ENCODE results near the gene HAPLN1.
"Not testable (repeated sequence)": the region's sequence is repeated elsewhere in the genome, so short reads cannot be mapped to it uniquely, and the experiment has no call there.

The HAPLN1 gene

DNA sequence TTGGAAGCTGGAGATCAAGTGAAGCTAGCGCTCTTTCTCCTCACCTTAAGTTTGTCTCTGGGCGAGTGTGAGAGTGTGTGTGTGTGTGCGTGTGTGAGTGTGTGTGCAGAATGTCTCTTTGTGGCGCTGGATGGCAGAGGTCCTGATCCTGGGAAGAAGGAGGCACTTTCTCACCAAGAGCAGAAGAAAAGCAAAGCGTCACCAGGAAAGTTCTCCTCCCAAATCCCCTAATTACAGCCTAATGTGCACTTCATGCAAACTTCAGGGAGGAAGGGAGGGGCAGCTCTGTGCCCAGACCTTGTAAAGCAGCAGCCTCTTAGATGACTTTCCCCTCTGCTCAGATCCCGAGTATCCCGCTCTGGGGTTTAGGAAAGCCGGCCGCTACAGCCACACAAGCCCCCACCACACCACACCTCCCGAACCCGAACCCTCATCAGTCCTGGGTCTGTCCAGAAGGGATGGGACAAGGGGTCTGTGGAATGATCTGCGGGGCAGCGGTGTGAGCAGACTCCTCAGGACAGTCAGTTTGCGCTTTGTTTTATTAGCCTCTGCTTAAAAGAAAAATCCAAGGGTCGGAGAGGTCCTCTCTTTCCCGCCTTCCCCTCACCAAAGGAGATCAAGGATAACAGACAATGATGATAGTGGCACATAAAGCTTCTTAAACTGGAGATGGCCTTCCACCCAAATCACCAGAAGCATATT lies at the start of gene HAPLN1:
HAPLN1 (minus strand) TSS at position 20 of the 702 bp plus-strand sequence. CDS start 47,332 bp downstream, outside the sequence.
- no peak for DNase-seq

DNA sequence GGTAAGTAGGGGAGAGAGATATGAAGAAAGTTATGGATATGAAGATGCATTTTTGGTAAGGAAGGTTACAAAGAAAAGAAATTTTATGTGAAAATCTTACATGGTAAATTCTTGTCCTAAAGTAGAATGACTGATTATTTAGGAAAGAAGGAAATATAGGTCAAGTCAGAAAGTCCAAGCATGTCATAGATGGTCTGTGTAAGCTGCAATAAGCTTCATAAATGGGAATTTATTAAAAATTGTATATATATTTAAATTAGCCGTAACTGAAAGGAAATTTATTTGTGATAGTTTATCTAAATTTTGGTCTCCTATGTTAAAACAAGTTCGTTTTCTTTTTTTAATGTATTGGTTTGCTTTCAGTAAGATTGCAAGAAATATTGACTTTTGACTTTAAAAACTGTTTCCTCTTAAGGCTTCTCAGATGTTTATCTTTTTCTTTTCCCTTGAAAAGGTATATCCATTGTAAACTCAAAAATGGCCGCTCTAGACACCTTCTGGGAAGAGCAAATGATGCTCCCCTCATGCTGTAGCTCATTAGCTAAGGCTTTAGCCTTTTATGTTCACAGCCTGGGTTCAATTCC lies 46.8 kb upstream of the HAPLN1 start:
- DNase-seq: no peak

DNA sequence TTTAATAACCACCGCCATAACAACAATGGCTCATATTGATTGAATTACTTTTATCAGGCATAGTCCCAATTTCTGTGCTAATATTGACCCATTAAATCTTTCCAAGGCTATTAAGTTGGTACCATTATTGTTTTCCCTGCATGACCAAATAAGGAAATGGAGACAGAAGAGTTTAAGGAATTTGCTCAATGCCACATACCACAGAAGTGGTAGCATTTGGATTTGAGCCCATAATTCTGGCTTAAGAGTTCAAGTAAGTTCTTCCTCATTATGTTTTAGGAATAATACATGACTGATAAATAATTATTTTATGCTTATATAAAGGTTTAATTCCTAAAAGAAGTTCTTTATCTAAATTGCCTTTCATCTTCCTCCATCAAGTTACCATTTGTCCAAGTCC lies 43.4 kb upstream of the HAPLN1 start:
- DNase-seq: no peak

DNA sequence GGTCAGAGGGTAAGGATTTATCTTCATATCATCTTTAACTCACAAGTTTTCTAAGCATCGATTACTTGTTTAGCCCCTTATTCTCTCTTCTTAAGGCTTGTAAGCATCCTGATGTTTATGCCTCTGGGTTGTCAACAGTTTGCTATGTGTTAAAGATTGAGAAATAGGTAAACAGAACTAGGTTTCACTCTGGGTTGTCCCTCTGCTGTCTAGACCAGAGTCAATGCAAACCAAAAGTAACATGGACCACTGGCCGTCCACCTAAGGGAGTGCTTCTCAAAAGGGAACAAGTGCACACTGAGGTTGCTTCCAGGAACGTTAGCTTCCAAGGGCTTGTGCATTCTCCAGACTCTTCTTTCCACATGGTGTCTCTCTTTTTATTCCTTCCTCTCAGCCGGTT lies 39.9 kb upstream of the HAPLN1 start:
- DNase-seq: no peak

DNA sequence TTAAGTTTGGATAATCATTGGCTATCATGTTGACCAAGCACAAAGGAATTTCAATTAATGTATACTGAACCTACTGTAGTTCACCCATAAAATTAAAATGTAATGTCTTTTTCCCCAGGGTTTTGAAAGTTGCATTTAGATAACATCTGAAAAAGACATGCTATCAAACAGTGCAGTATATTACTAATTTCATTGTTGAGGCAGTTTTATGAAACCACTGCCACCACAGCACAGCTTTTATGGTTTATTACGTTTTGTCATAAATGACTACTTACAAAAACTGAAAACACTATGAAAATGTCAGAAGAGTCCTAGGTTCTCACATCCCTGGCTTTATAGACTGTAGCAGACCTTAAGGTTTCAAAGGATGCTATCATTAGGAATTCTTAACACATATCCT lies 32.0 kb upstream of the HAPLN1 start:
- no peak for DNase-seq

DNA sequence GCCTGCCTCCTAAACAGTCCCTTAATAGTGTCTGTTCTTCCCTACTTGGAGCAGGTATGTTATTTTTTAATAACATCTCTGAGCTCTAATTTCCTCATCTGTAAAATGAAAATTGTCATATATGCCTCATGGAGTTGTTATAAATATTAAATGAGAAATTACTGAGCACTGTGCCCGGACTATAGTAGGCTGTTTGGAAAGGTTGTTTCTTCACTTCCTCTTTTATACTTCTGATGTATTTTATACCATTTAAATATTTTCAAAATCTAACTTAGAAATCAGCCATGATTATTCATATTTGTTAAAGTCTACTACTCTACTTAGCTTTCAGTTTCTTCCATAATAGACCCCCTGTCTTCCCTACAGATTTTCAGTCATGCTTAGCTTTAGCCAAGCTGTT lies 30.5 kb upstream of the HAPLN1 start:
- no peak for DNase-seq

DNA sequence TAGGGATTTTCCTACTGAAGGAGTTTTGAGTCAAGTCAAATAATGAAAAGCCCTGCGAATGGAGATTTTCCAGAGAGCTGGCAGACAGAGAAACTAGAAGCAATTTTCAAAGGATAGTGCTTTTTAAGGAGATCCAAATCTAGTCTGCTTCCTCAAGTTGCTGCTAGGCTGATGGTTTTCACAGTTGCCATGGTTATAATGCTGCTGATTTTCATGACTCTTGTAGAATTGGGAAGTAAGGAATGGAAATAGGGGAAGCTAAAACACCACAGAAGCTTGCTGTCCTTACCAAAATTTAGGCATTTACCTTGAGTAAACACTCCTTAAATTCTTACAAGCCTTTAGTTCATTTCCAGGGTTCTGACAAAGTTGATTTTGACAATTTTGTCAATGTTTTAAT lies 30.1 kb upstream of the HAPLN1 start:
- no peak for DNase-seq

DNA sequence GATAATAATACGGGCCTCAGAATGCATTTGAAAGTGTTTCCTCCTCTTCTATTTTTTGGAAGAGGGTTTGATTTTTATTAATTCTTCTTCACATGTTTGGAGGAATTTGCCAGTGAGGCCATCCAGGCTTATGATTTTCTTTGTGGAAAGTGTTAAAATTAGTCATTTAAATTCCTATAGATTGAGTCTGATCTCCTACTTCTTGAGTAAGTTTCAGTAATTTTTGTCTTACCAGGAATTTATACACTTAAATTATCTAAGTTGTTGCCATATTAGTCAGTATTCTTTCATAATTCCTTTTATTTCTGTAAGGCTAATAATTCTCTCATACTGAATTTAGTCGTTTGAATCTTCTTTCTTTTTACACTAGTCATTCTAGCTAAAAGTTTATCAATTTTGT lies 25.2 kb upstream of the HAPLN1 start:
- no peak for DNase-seq

DNA sequence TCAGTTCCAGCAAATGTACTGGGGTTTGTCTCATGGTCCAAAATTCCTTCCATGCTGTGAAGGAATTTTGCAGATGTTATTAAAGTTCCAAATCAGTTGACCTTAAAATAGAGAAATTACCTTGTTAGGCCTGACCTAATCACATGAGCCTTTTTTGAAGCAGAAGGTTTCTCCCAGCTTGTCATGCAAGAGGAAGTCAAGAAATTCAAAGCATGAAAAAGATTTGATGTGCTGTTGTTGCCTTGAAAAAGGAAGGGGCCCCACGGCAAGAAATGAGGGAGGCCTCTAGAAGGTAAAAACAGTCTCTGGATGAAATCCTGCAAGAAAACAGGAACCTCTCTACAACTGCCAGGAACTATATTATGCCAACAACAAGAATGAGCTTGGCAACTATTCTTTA lies 24.2 kb upstream of the HAPLN1 start:
- DNase-seq: no peak

DNA sequence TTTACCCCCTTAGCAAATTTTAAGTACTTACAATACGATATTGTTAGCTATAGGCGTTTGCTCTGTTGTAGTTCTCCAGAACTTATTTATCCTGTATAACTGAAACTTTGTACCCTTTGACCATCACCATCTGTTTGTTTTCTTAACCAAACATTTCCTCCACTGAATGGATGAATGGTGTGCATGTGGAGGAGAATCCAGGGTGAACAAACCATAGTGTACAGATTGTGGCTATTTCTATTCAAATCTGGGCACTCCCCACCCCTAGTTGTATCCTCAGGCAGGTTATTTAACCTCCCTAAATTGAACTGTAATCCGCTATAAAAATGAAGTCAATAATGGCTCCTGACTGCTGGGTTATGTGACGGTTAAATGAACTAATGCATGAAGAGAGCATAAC lies 21.4 kb upstream of the HAPLN1 start:
- no peak for DNase-seq

DNA sequence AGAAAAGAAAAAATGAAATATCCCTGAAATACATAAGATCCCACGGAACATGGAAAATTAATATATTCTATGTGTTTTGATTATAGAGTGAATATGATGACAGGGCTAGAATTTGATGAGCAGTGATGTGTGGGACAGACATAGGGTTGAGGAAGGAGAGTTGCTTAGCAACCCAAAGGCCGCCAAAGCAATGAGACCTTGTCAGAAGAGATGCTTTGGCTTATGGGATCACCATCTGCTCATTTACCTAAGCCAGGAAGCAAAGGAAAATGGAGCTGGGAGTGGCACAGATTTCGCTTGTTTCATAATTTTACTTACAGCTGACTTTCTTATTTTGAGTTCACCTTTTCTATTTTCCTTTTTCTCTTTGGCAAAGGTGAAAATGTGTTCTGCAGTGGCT lies 20.9 kb upstream of the HAPLN1 start:
- DNase-seq: no peak

DNA sequence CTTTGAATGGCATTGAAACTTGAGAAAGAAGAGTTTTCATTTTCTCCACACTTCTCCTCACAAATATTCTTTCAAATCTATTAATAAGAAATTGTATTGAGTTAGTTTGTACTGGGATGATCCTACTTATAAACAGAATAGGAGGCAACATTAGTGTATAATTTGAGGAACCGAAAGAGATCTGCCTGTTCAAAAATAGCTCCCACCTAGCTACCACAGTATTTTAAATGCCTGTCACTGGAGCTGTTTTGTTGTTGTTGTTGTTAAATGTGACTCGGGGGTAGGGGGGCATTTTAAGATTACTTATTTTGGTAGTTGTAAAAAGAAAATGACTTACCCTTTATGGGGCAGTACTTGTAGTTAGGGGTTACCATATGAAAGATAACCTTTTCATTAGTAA lies 20.1 kb upstream of the HAPLN1 start:
- no peak for DNase-seq

DNA sequence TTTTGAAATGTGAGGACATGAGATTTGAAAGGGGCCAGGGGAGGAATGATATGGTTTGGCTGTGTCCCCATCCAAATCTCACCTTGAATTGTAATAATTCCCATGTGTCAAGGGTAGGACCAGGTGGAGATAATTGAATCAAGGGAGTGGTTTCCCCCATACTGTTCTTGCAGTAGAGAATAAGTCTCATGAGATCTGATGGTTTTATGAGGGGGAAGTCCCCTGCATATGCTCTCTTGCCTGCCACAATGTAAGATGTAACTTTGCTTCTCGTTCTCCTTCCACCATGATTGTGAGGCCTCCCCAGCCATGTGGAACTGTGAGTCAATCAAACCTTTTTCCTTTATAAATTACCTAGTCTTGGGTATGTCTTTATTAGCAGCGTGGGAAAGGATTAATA lies 15.5 kb upstream of the HAPLN1 start:
- DNase-seq: not testable (repeated sequence)

DNA sequence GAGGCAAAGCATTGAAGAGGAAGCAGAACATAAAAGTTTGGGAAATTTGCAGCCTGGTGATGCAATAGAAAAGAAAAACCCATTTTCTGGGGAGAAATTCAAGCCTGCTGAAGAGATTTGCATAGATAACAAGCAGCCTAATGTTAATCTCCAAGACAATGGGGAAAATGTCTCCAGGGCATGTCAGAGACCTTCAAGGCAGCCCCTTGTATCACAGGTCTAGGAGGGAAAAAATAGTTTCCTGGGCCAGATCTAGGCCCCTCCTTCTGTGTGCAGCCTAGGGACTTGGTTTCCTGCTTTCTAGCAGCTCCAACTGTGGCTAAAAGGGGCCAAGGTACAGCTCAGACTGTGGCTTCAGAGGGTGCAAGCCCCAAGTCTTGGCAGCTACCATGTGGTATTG lies 14.4 kb upstream of the HAPLN1 start:
- not testable (repeated sequence) for DNase-seq

DNA sequence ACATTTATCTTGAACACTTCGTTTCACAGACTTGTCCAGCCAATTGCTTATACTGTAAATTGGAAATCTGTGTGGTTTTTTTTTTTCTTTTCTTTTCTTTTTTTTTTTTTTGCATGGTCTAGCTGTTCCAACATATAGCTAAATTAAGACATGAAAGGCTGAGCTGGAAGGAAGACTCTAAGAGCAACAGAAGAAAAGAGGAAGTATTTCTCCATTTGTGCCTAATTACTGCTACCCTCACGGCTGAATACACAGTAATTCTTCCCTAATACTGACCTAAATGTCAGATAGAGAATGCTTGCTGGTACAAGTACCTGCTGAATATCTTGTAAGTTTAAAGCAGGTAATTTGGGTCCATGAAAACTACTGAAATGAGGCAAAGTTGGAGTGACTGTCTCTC lies 11.0 kb upstream of the HAPLN1 start:
- no peak for DNase-seq

DNA sequence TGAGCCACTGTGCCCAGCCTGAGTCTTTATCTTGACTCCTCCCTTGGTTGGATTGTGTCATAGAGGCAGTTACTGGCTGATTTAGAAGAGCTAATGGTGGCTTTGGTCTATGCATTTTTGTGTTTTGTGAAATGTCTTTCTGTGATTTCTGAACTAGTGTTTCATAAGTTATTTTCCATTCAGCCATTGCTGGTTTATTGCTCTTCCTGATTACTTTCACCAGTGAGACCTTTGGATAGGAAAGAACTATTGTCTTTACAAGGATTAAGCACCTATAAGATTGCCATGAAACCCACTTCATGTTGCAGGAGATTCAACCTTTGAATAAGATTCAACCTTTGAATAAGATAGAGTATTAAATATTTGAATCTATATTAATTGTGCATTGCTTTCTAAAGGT lies 8.7 kb upstream of the HAPLN1 start:
- DNase-seq: no peak

DNA sequence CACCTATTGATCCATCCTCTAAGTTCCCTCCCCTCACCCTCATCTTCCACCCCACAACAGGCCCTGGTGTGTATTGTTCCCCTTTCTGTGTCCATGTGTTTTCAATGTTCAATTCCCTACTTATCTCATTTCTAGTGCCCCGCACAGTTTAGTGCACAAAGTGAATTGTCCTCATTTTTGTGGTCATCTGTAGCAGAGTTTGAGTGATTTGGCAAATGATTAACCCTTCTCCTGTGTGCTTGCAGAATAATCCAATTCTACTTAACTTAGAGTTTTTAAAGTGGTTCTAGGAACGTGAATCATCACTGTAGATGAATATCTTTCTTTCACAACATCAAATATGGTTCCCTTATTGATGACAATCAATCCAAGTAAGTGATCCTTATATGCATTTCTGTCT lies 6.3 kb upstream of the HAPLN1 start:
- no peak for DNase-seq

DNA sequence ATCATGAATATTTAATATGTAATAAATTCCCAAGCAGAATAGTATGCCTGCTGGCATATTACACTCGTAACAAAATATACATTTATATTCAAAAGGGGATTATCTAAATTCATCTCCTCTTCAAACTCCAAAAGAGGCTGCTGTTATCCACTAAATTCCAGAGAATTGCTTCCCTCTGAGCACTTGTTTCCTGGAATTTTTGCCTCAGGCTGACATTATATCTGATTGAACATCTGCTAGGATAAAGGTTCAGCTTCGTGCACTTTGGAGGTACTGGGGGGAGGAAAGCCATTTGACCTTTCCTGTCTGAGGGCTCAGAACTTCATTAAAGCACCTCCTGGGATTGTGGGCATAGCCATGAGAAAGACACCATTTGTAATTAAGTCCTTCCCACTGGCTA lies 4.3 kb upstream of the HAPLN1 start:
- DNase-seq: no peak

DNA sequence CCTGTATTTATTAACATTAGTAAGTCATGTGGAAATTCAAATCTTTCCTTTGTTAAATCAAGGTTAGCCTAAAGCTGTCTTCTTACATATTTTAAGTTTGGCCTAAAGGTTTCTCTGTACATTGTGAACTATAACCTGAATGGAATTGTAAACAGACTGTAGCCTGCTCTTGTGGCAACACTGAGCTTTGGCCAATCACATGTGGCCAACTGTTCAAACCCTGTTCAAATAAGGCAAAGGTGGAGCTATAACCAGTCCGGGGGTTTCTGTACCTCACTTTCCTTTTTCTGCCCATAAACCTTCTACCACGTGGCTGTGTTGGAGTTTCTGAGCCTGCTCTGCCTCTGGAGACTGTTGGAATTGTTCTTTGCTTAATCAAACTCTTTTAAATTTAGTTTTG lies 3.3 kb upstream of the HAPLN1 start:
- DNase-seq: no peak

DNA sequence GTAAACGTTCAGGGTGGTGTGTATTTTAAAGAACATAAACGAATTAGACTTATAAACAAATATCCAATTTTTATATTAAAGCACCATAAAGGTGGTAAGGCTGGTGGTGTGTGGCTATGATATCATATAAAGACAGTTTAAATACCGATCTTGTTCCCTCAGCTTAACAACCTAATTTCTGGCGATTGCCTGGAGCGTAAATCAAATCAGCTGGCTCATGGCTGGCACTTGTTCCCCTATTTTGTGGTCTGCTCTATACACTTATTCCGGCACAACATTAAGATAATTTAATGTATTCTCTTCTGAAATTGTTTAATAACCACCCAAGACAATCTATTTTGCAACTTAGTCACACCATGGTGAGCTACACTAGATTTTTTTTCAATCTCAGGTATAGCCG lies 2.4 kb upstream of the HAPLN1 start:
- no peak for DNase-seq

DNA sequence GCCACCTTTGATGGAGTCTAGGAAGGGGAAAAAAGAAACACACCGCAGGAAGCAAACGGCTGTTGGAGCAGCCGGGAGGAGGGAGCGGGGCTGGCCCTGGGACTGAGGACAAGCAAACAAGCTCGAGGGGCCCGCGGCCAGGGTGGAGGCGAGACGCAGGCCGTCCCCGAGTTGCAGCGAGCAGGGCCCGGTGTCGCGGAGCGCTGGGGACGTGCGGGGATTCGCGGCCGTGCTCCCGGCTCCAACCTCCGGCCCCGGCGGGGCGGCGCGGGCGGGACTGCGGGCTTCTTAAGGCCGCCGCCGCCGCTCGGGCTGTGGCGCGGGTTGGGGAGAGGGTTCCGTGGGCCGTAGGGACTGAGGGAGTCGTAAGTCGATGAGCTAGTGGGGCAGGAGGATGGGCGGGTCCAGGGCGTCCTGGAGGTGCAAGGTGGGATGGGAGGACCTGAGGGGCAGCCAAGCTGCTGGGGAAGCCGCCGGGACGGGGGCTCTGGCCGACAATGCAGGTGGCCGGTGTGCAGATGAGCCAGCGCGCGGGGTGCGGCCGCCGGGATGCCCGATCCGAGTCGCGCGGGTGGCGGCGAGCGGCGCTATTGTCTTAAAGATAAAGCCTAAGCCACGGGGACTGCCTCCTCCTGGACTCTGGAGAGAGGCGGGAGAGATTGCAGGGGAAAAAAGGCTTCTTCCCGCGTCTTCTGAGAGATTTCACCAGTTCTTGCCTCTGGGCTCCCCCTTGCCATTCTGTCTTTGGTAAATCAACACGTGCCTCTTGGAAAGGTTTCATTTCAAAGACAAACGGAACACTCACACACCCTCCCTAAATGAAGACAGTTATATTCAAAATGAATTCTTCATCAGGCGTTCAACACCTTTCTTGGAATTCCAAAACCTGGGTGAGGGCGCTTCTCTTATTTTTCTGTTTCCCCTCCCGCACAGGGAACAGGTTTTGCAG lies 1.6 kb upstream of the HAPLN1 start:
- no peak for DNase-seq

DNA sequence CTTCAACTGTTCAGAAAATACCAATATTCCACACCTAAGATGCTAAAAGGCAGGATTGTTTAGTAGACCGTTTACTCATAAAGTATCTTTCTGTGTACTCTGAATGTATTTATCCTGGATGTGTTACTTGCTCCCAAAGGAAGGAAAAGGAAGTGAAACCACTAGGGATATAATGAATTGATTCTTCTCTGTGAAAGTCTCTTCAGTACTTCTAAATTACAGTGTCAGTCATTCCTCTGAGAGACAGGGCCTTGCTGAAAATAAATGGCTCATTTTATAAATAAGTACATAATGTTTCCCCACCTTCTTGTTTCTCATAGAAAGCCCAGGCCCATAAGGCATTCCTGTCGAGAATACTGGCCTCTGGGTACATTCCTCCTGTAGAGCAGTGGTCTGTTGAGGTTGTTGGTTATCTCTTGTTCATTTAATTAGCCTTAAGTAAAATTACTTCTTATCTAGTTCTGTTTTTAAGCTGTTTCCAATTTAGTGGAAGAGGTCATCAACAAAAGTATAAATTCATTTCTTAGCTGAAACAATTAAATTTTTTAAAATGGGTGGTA lies 1.6 kb downstream of the HAPLN1 start:
- no peak for DNase-seq

DNA sequence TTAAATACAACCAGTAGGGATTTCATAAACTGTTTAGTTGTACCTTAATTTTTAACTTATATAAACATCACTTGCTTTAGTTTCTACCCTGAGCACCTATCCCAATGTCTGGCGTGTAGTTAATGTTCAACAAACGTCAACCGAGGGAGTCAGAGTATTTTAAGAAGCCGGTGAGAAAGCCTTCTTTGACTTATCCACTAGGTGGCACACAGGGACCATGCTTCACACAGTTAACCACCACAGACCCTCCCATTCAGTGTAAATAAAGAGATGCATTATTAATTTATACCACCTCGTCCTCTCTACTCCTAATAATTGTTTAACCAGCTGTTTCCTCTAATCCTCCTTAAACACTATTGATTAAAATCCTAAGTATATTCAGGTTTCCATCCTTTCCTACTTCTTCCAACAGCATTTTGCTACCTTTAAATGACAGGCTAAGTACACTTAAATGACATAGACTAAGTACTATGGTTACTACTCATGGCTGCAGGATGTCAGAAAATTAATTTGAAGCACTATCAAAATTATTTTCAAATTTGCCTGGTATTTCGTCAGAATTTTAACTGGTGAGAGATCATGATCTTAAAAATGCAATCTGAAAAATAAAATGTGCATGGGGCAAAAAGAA lies 2.3 kb downstream of the HAPLN1 start:
- DNase-seq: no peak

All from activated CD4-positive, alpha-beta T cell treated with anti-CD3 and anti-CD28 coated beads, Interleukin-2, amount 50 U/mL, for 1 hour (primary cell).